OCI-LY3 (cell line): Measurements from ENCODE around the gene MIA3.

Experiments
- EZH2phosphoT487 ChIP-seq: fragments of 200-600 bp; shearing (Covaris generic); IDR thresholded peaks from 2 replicates; pipeline ENCODE4 v1.6.1; 2018; ENCODE audit warnings: antibody characterized with exemption, mixed run types, low read depth
- TF ChIP-seq, protein P1 (sequence below): fragments of 200-600, 300-600 bp; sonication (generic); IDR thresholded peaks from 2 replicates; pipeline ENCODE4 v1.5.1; 2014; ENCODE audit warnings: antibody characterized with exemption, low read length, low read depth

DNA sequence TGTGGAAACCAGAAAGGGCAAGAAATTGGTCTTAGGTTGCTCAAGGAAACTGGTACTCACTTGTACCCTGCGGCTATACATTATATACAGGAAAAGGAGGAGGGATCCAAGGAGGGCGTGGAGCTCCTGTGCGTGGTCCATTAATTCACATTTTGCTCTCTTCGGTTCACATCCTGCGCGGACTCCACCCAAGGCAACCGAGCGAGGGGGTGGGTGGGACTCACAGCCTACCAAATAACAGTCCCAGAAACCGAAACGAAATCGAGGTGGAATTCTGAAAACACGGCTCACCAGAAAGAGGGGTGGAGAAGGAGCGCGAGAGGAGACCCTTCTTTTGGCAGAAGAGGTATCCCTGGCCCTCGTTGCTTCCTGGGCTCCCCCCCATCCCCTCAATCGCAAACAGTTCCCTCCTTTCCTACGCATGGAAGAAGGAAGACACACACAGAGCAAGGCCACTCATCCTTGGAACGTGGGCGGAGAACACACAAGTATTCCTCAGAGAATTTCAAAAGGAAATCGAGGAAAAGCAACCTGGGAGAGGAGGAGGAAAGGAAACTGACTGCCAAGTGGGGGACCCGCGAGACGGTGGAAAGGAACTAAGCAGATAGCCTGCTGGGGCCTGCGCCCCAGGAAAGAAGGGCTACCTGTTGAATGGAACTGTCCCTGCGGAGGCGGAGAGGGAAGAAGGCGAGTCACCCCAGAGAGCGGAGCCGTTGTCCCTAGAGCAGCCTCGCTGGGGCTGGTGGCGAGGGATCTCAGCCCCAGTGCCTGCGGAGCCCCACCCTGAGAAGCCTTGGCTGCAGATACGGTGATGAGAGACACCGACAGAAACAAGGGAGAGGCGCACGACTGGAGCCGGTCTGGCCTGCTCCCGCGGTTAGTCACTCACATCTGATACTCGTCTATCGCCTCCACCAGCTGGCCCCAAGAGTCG is 93.7 kb downstream of the MIA3 start:
- TF ChIP-seq, protein P1, sequence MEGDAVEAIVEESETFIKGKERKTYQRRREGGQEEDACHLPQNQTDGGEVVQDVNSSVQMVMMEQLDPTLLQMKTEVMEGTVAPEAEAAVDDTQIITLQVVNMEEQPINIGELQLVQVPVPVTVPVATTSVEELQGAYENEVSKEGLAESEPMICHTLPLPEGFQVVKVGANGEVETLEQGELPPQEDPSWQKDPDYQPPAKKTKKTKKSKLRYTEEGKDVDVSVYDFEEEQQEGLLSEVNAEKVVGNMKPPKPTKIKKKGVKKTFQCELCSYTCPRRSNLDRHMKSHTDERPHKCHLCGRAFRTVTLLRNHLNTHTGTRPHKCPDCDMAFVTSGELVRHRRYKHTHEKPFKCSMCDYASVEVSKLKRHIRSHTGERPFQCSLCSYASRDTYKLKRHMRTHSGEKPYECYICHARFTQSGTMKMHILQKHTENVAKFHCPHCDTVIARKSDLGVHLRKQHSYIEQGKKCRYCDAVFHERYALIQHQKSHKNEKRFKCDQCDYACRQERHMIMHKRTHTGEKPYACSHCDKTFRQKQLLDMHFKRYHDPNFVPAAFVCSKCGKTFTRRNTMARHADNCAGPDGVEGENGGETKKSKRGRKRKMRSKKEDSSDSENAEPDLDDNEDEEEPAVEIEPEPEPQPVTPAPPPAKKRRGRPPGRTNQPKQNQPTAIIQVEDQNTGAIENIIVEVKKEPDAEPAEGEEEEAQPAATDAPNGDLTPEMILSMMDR, result no peak
- no peak for TF ChIP-seq EZH2phosphoT487
